Measurements from ENCODE around the gene NTN1.
A peak's percentile ranks its signal among the peaks of the same experiment; 100 is the strongest.

Gene NTN1

GRCh38 chr17:9021992-9022572 lies 772 bp downstream of the NTN1 start:
- Mint-ChIP-seq H3K36me3 (no peaks in the 10 kb centered on the region), H3K27me3 (peaks cover 41% of the 10 kb centered on the region), H3K4me3 (peak overlapping the region; percentile 86), H3K4me1 (peaks cover 6% of the 10 kb centered on the region), H3K9me3 (no peaks in the 10 kb centered on the region), H3K27ac (no peak overlapping the region)
- ATAC-seq, result no peak

- Mint-ChIP-seq H3K27me3 (peaks cover 44% of the 10 kb centered on the region), H3K4me1 (peaks cover 6% of the 10 kb centered on the region), H3K27ac (no peak overlapping the region), H3K9me3 (no peaks in the 10 kb centered on the region), H3K4me3 (peak overlapping the region; percentile 86), H3K36me3 (no peaks in the 10 kb centered on the region)
- no peak for ATAC-seq
These were observed 1.5 kb downstream of the NTN1 start for GRCh38 chr17:9022573-9023391.

- Mint-ChIP-seq H3K27me3 (peaks cover 47% of the 10 kb centered on the region), H3K36me3 (no peaks in the 10 kb centered on the region), H3K27ac (no peak overlapping the region), H3K9me3 (no peaks in the 10 kb centered on the region), H3K4me1 (peaks cover 6% of the 10 kb centered on the region), H3K4me3 (no peak overlapping the region)
- no peak for ATAC-seq
These were observed 2.3 kb downstream of the NTN1 start for GRCh38 chr17:9023392-9024218.

GRCh38 chr17:9024497-9024896 lies 3.2 kb downstream of the NTN1 start:
- no peak overlapping the region for H3K27ac Mint-ChIP-seq
- no peaks in the 10 kb centered on the region for H3K9me3 Mint-ChIP-seq
- H3K4me1 Mint-ChIP-seq, result peaks cover 6% of the 10 kb centered on the region
- peaks cover 54% of the 10 kb centered on the region for H3K27me3 Mint-ChIP-seq
- no peak for ATAC-seq
- H3K36me3 Mint-ChIP-seq, result no peaks in the 10 kb centered on the region
- no peak overlapping the region for H3K4me3 Mint-ChIP-seq

- H3K9me3 Mint-ChIP-seq, result no peaks in the 10 kb centered on the region
- H3K27ac Mint-ChIP-seq, result no peak overlapping the region
- no peak overlapping the region for H3K4me3 Mint-ChIP-seq
- H3K4me1 Mint-ChIP-seq, result peaks cover 6% of the 10 kb centered on the region
- ATAC-seq, result no peak
- H3K36me3 Mint-ChIP-seq, result no peaks in the 10 kb centered on the region
- peaks cover 71% of the 10 kb centered on the region for H3K27me3 Mint-ChIP-seq
These were observed 5.4 kb downstream of the NTN1 start for GRCh38 chr17:9026741-9027140.

GRCh38 chr17:9028202-9028987 lies 7.1 kb downstream of the NTN1 start:
- H3K4me3 Mint-ChIP-seq, result no peak overlapping the region
- H3K9me3 Mint-ChIP-seq, result no peaks in the 10 kb centered on the region
- no peaks in the 10 kb centered on the region for H3K36me3 Mint-ChIP-seq
- H3K27me3 Mint-ChIP-seq, result peaks cover 79% of the 10 kb centered on the region
- ATAC-seq, result no peak
- H3K4me1 Mint-ChIP-seq, result no peaks in the 10 kb centered on the region
- no peak overlapping the region for H3K27ac Mint-ChIP-seq

GRCh38 chr17:9028988-9029570 lies 7.8 kb downstream of the NTN1 start:
- Mint-ChIP-seq H3K36me3 (no peaks in the 10 kb centered on the region), H3K4me1 (no peaks in the 10 kb centered on the region), H3K9me3 (no peaks in the 10 kb centered on the region), H3K27me3 (peaks cover 75% of the 10 kb centered on the region), H3K4me3 (no peak overlapping the region), H3K27ac (no peak overlapping the region)
- ATAC-seq, result no peak

- Mint-ChIP-seq H3K27ac (no peak overlapping the region), H3K4me1 (no peaks in the 10 kb centered on the region), H3K4me3 (no peak overlapping the region), H3K27me3 (peaks cover 56% of the 10 kb centered on the region), H3K9me3 (peaks cover 4% of the 10 kb centered on the region), H3K36me3 (no peaks in the 10 kb centered on the region)
- ATAC-seq, result no peak
These were observed 10.8 kb downstream of the NTN1 start for GRCh38 chr17:9032151-9032550.

GRCh38 chr17:9032583-9032982 lies 11.3 kb downstream of the NTN1 start:
- no peak overlapping the region for H3K27ac Mint-ChIP-seq
- ATAC-seq, result no peak
- no peaks in the 10 kb centered on the region for H3K36me3 Mint-ChIP-seq
- peaks cover 6% of the 10 kb centered on the region for H3K9me3 Mint-ChIP-seq
- peaks cover 58% of the 10 kb centered on the region for H3K27me3 Mint-ChIP-seq
- no peaks in the 10 kb centered on the region for H3K4me1 Mint-ChIP-seq
- no peak overlapping the region for H3K4me3 Mint-ChIP-seq

GRCh38 chr17:9035249-9035648 lies 13.9 kb downstream of the NTN1 start:
- Mint-ChIP-seq H3K4me3 (no peak overlapping the region), H3K27me3 (peaks cover 45% of the 10 kb centered on the region), H3K36me3 (no peaks in the 10 kb centered on the region), H3K4me1 (no peaks in the 10 kb centered on the region), H3K27ac (no peak overlapping the region), H3K9me3 (peaks cover 19% of the 10 kb centered on the region)
- ATAC-seq, result no peak

- Mint-ChIP-seq H3K4me3 (no peak overlapping the region), H3K36me3 (peaks cover 6% of the 10 kb centered on the region), H3K4me1 (no peaks in the 10 kb centered on the region), H3K27me3 (peaks cover 48% of the 10 kb centered on the region), H3K9me3 (peaks cover 23% of the 10 kb centered on the region), H3K27ac (no peak overlapping the region)
- ATAC-seq, result no peak
These were observed 15.0 kb downstream of the NTN1 start for GRCh38 chr17:9036336-9036735.

GRCh38 chr17:9037736-9038135 lies 16.4 kb downstream of the NTN1 start:
- Mint-ChIP-seq H3K27ac (no peak overlapping the region), H3K4me1 (no peaks in the 10 kb centered on the region), H3K36me3 (peaks cover 6% of the 10 kb centered on the region), H3K9me3 (peaks cover 23% of the 10 kb centered on the region), H3K4me3 (no peak overlapping the region), H3K27me3 (peaks cover 34% of the 10 kb centered on the region)
- no peak for ATAC-seq

GRCh38 chr17:9038380-9038779 lies 17.1 kb downstream of the NTN1 start:
- Mint-ChIP-seq H3K4me3 (no peak overlapping the region), H3K4me1 (no peaks in the 10 kb centered on the region), H3K27me3 (peaks cover 28% of the 10 kb centered on the region), H3K9me3 (peaks cover 23% of the 10 kb centered on the region), H3K27ac (no peak overlapping the region), H3K36me3 (peaks cover 6% of the 10 kb centered on the region)
- no peak for ATAC-seq

- Mint-ChIP-seq H3K9me3 (peaks cover 4% of the 10 kb centered on the region), H3K27ac (no peak overlapping the region), H3K4me3 (no peak overlapping the region), H3K36me3 (peaks cover 6% of the 10 kb centered on the region), H3K27me3 (peaks cover 51% of the 10 kb centered on the region), H3K4me1 (no peaks in the 10 kb centered on the region)
- no peak for ATAC-seq
These were observed 23.6 kb downstream of the NTN1 start for GRCh38 chr17:9044772-9045463.
